GM13976 (cell line): ENCODE results near the gene ADGRE2.
"Not testable (repeated sequence)": the region's sequence is repeated elsewhere in the genome, so short reads cannot be mapped to it uniquely, and the experiment has no call there.

ENCODE experiments used
- DNase-seq: peaks from one replicate; pipeline ENCODE4 v3.0.0; 2012; ENCODE audit warnings: low spot score
- in situ Hi-C: fragments of 300-500 bp; cut with MboI; formaldehyde crosslinking; loops from one replicate; pipeline ENCODE4 v1.12.0; 2022; ENCODE audit warnings: low sequenced_read_pairs, mixed read lengths, inconsistent platforms; ENCODE audit not compliant: unreplicated experiment
- TF ChIP-seq, protein P1 (sequence below): IDR thresholded peaks from 2 replicates; pipeline ENCODE4 v1.5.1; 2012; ENCODE audit warnings: borderline replicate concordance, mild to moderate bottlenecking; ENCODE audit not compliant: insufficient read depth; ENCODE audit errors: extremely low read depth, missing control alignments, control extremely low read depth

The ADGRE2 gene

DNA sequence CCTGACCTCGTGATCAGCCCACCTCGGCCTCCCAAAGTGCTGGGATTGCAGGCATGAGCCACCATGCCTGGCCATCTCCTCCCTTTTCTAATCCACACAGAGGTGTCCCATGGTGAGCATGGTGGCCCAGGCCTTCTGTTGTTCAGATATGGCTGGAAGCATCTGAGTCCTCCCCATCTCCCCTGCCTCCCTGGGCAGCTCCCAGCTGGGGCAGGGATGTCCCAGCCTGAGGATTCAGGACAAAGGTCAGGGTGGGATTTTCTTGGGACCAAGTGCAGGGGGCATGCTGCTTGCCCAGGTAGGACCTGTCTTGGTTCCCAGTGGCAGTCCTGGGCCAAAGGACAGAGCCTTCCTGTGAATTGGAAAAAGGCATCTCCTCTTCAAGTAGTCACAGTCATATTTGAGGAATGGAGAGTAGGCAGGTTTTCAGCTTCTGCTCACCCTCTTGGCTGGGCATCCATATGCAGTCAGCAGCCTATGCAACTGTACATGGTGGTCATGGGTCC lies 10.8 kb downstream of the ADGRE2 start:
- in situ Hi-C loops, result no loop called here
- TF ChIP-seq, protein P1, sequence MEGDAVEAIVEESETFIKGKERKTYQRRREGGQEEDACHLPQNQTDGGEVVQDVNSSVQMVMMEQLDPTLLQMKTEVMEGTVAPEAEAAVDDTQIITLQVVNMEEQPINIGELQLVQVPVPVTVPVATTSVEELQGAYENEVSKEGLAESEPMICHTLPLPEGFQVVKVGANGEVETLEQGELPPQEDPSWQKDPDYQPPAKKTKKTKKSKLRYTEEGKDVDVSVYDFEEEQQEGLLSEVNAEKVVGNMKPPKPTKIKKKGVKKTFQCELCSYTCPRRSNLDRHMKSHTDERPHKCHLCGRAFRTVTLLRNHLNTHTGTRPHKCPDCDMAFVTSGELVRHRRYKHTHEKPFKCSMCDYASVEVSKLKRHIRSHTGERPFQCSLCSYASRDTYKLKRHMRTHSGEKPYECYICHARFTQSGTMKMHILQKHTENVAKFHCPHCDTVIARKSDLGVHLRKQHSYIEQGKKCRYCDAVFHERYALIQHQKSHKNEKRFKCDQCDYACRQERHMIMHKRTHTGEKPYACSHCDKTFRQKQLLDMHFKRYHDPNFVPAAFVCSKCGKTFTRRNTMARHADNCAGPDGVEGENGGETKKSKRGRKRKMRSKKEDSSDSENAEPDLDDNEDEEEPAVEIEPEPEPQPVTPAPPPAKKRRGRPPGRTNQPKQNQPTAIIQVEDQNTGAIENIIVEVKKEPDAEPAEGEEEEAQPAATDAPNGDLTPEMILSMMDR, result no peak
- DNase-seq, result no peak

DNA sequence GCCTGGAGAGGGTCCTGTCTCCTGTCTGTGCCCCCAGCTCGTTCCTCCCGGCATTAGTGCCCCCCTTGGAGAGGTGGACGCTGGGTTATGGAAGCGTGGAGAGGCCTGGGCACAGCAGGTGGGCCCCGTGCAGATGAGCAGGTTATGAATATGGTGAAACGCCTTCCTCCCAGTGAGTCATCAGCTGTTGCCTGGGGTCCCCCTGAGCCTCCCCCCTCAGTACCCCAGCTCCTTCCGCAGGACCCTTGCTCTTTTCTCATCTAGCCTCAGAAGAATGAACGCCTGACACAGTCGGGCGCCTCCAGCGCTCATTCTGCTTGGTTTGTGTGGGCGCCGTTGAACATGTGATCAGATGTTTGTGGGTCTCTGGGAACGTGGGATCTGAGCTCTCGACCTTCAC lies 12.5 kb downstream of the ADGRE2 start:
- in situ Hi-C loops, DNase-seq: not testable (repeated sequence)

DNA sequence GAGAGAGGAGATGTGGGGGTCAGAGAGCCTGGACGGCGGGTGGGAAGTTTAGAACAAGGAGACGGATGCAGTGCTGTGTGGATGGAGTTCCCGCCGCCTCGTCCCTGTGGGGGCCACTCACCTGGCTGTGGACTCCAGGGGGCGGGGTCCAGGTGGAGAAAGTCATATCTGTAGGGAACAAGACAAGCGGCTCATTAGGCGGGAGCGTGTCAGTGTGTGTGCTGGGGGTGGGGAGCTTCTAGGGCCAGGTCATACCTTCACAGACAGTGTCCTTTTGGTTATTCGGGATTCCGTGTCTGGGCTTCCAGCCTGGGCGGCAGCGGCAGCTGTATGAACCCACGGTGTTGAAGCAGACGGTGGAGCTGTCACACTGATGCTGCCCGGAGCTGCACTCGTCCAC lies 13.0 kb downstream of the ADGRE2 start:
- DNase-seq, in situ Hi-C loops: not testable (repeated sequence)

DNA sequence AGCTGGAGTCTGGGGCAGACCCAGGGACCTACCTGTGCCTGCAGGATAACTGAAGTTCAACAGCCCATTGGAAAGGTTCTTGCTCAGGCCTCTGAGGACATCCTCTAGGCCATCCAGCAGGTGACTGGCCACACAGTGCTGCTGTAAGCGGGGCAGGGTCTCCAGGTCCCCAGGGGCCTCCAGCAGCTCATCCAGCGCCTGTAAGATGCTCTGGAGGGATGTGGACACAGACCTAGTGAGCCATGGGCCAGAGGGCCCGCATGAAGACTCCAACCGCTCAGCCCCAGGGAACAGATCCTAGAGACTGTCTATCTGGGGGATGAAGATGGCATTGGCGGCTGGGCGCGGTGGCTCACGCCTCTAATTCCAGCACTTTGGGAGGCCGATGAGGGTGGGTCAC lies 14.0 kb downstream of the ADGRE2 start:
- in situ Hi-C loops, result no loop called here

DNA sequence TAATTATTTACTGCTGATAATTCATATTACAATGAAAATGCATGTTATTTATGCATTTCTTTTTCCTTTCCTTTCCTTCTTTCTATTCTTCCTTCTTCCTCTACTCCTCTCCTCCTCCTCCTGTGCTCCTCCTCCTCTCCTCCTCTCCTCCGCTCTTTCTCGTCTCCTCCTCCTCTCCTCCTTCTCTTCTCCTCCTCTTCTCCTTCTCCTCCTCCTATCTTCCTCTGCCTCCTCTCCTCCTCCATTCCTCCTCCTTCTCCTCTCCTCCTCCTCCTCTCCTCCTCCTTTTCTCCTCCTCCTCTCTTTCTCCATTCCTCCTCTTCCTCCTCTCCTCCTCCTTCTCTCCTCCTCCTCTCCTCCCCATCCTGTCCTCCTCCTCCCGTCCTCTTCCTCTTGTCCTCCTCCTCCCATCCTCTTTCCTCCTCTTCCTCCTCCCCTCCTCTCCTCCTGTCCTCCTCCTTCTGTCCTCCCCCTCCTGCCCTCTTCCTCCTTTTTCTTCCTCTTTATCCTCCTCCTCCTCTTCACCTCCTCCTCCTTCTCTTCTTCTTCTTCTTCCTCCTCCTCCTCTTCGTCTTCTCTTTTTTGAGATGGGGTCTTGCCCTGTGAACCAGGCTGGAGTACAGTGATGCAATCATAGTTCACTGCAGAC lies 14.7 kb downstream of the ADGRE2 start:
- TF ChIP-seq, protein P1, result no peak
- DNase-seq, result no peak
- in situ Hi-C loops, result no loop called here

More for the DNA sequence above, 14.0 kb downstream of the ADGRE2 start:
- no peak for DNase-seq
- TF ChIP-seq, protein P1, result no peak

DNA sequence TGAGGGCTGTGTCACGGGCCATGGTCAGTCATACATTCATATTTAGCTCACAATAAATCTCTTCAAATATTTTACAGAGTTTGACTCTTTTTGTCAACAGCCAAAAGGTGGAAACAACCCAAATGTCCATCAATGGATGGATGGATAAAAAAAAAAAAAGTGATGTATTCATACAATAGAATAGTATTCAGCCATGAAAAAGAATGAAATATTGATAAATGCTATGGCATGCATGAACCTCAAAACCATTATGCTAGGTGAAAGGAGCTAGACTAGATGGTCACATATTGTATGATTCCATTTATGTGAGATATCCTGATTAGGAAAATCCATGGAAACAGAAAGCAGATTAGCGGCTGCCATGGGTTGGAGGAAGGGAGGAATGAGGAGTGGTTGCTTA lies 16.2 kb downstream of the ADGRE2 start:
- in situ Hi-C loops, result no loop called here
- TF ChIP-seq, protein P1, result no peak
- no peak for DNase-seq

DNA sequence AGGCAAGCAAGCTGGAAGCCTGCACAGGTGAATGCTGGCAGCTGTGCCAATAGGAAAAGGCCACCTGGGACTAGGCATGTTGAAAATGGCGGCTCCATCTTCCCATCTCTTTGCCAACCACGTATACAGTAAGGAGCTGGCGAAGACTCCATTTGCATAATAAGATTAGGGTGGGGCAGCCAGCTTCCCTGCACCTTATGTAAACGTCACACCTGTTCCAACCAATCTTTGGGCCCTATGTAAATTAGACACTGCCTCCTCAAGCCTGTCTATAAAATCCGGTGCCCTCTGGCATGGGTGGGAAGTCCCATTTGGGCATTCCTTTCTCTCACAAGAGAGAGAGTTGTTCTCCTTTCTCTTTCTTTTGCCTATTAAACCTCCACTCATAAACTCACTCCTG lies 16.8 kb downstream of the ADGRE2 start:
- in situ Hi-C loops, result no loop called here
- no peak for DNase-seq
- TF ChIP-seq, protein P1, result no peak

DNA sequence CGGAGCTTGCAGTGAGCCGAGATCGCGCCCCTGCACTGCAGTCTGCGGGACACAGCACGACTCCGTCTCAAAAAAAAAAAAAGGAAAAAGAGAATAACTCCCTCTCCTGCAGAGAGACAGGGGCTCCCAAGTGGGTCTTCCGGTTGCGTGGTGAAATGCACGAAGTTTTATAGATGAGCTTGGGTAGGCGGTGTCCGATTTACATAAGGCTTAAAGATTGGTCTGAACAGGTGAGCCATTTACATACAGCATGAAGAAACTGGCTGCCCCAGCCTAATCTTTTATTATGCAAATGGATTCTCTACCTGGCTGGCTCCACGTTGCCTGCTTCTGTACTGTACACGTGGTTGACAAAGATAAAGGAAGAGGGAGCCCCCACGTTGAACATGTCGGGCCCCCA lies 19.5 kb downstream of the ADGRE2 start:
- TF ChIP-seq, protein P1, result no peak
- in situ Hi-C loops, result no loop called here
- no peak for DNase-seq
